Activated CD8-positive, alpha-beta memory T cell treated with anti-CD3 and anti-CD28 coated beads, Interleukin-2, amount 10 ng/mL, durations not matched to agents 7 days and 5 days (primary cell): Measurements from ENCODE around the gene MALRD1. TPM values are rescaled to one million over a fixed set of nuclear protein-coding genes. Genes with fewer than 3 reads are reported as not detected.

Experiments used
- ATAC-seq: fragments of 150-1000 bp; cut with Tn5 transposase; one replicate; pipeline ENCODE4 v1.10.0; 2021; ENCODE audit warnings: moderate library complexity
- CTCF ChIA-PET: fragments of 350-600 bp; sonication (Branson Sonifier 250); formaldehyde crosslinking; loops from one replicate; lab custom pipeline; 2021; ENCODE audit warnings: antibody characterized with exemption; lab: Charles Lee
- DNase-seq: peaks from one replicate; pipeline ENCODE4 v3.0.0-alpha.2; 2020
- H3K27ac Mint-ChIP-seq: one replicate; pipeline ENCODE4 v1.8.0; 2021; ENCODE audit warnings: mild to moderate bottlenecking, mixed read lengths
- H3K27me3 Mint-ChIP-seq: one replicate; pipeline ENCODE4 v1.8.0; 2021; ENCODE audit warnings: mixed read lengths
- H3K36me3 Mint-ChIP-seq: one replicate; pipeline ENCODE4 v1.8.0; 2021; ENCODE audit warnings: mild to moderate bottlenecking, mixed read lengths
- H3K4me1 Mint-ChIP-seq: one replicate; pipeline ENCODE4 v1.8.0; 2021; ENCODE audit warnings: mixed read lengths
- H3K4me3 Mint-ChIP-seq: one replicate; pipeline ENCODE4 v1.8.0; 2021; ENCODE audit warnings: mild to moderate bottlenecking, moderate library complexity, mixed read lengths
- H3K9me3 Mint-ChIP-seq: one replicate; pipeline ENCODE4 v1.8.0; 2022; ENCODE audit warnings: low read depth, mixed read lengths
- total RNA-seq, 2 experiments: library from RNA; stranded (reverse); gene quantifications; one replicate each; pipeline ENCODE4 v1.2.3, GENCODE V29; 2021

MALRD1 gene
- total RNA-seq, 2 experiments from 2014 or later = not detected

DNA sequence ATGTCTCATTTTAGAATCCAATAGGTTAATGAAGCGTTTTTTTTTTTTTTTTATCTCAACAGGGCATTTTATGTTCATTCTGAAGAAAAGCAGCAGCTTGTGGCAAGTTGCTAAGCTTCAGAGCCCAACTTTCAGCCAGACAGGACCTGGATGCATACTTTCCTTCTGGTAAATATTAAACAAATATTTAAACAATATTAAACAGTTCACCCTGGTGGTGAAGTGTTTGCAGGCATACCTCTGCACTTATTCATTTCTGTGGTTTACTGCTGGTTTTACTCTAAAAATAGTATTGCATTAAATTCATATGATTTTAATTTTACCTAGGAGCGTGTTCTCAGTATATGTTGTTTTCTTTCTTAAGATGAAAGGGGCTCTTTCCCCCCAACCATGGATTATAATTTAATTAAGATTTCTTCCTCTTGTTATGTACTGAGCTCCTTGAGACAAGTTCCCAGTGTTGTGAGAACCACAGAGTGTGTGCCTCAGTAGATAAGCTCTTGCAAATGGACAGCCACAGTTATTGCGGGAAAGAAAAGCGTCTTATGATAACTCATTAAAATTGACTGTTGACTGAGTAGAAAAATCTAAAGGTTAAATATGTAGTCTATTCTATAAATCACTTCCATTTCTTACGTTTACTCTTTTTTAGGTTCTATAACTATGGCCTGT, 155.8 kb downstream of the MALRD1 start:
- H3K4me1 Mint-ChIP-seq = no peaks in the 10 kb centered on the region
- no peak overlapping the region for H3K4me3 Mint-ChIP-seq
- no peak overlapping the region for H3K27ac Mint-ChIP-seq

GRCh38 chr10:19209319-19209718, 160.7 kb downstream of the MALRD1 start:
- no peak overlapping the region for H3K27ac Mint-ChIP-seq
- CTCF ChIA-PET = no interaction called here
- no peaks in the 10 kb centered on the region for H3K36me3 Mint-ChIP-seq

More for the DNA sequence above, 155.8 kb downstream of the MALRD1 start:
- Mint-ChIP-seq H3K36me3 (no peaks in the 10 kb centered on the region), H3K9me3 (peaks cover 16% of the 10 kb centered on the region), H3K27me3 (no peaks in the 10 kb centered on the region)
- ATAC-seq = no peak
- DNase-seq = no peak
- CTCF ChIA-PET = no interaction called here

GRCh38 chr10:19212590-19212989, 164.0 kb downstream of the MALRD1 start:
- CTCF ChIA-PET = no interaction called here
- Mint-ChIP-seq H3K9me3 (peaks cover 17% of the 10 kb centered on the region), H3K36me3 (no peaks in the 10 kb centered on the region), H3K27me3 (no peaks in the 10 kb centered on the region), H3K4me3 (no peak overlapping the region), H3K4me1 (no peaks in the 10 kb centered on the region), H3K27ac (no peak overlapping the region)
- ATAC-seq (no peak), DNase-seq (no peak)

More at GRCh38 chr10:19209319-19209718, 160.7 kb downstream of the MALRD1 start:
- H3K27me3 Mint-ChIP-seq = no peaks in the 10 kb centered on the region
- H3K9me3 Mint-ChIP-seq = peaks cover 21% of the 10 kb centered on the region
- no peak for ATAC-seq
- no peak overlapping the region for H3K4me3 Mint-ChIP-seq
- DNase-seq = no peak
- no peaks in the 10 kb centered on the region for H3K4me1 Mint-ChIP-seq

DNA sequence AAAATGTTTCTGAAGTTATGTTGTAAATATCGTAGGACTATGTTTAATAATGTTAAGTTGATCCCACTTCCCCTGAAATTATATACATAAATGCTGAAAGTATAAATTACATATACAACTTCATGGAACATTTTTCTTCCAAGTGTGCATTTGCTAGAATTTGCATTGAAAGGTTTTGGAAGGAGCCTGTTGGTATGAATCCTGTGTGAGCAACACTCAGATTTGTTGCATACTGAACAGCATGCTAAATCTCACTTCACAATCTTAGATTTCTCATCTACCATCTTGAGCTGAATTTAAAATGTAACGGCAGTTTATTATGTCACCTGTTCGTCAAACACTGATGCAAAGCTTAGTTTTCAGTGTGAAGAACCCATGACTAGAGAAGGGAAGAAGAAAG, 172.6 kb downstream of the MALRD1 start:
- no peak overlapping the region for H3K27ac Mint-ChIP-seq
- CTCF ChIA-PET = no interaction called here
- H3K36me3 Mint-ChIP-seq = no peaks in the 10 kb centered on the region
- ATAC-seq = no peak
- no peak overlapping the region for H3K4me3 Mint-ChIP-seq
- H3K4me1 Mint-ChIP-seq = no peaks in the 10 kb centered on the region
- peaks cover 12% of the 10 kb centered on the region for H3K9me3 Mint-ChIP-seq
- no peaks in the 10 kb centered on the region for H3K27me3 Mint-ChIP-seq
- no peak for DNase-seq

- CTCF ChIA-PET = no interaction called here
- no peak for ATAC-seq
- Mint-ChIP-seq H3K27me3 (no peaks in the 10 kb centered on the region), H3K36me3 (no peaks in the 10 kb centered on the region), H3K9me3 (peaks cover 11% of the 10 kb centered on the region), H3K27ac (no peak overlapping the region), H3K4me1 (no peaks in the 10 kb centered on the region), H3K4me3 (no peak overlapping the region)
- no peak for DNase-seq
Measured at GRCh38 chr10:19226025-19226424, 177.4 kb downstream of the MALRD1 start.

DNA sequence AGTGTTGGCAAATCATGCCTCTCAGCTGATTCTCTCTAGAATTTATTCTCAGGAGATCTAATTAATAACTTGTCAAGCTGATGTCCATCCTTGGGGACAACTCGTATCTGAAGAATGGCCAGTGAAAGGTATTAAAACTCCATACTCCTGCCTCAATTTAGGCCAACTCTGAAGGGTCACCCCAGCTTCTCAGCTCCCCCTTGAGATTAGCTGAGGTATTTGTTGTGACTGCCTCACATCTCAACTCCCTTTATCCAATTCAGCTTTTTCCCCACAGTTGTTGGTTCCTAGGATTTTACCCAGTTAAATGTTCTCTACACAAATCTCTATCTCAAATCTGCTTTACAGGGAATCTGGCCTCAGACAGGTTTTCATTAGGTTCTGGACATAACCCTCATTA, 182.4 kb downstream of the MALRD1 start:
- Mint-ChIP-seq H3K4me3 (no peak overlapping the region), H3K27me3 (no peaks in the 10 kb centered on the region), H3K9me3 (peaks cover 13% of the 10 kb centered on the region), H3K36me3 (no peaks in the 10 kb centered on the region), H3K27ac (no peak overlapping the region), H3K4me1 (no peaks in the 10 kb centered on the region)
- CTCF ChIA-PET = interaction anchor here (0.6 kb wide), 1 partner anchor 282 kb away, joined by 3 read pairs; no protein-coding TSS in a partner anchor
- DNase-seq (no peak), ATAC-seq (no peak)

- no peaks in the 10 kb centered on the region for H3K4me1 Mint-ChIP-seq
- no peak overlapping the region for H3K27ac Mint-ChIP-seq
- H3K27me3 Mint-ChIP-seq = no peaks in the 10 kb centered on the region
- DNase-seq (no peak), ATAC-seq (no peak)
- CTCF ChIA-PET = no interaction called here
- no peaks in the 10 kb centered on the region for H3K9me3 Mint-ChIP-seq
- no peak overlapping the region for H3K4me3 Mint-ChIP-seq
- no peaks in the 10 kb centered on the region for H3K36me3 Mint-ChIP-seq
Measured at GRCh38 chr10:19245889-19246752, 197.5 kb downstream of the MALRD1 start.

DNA sequence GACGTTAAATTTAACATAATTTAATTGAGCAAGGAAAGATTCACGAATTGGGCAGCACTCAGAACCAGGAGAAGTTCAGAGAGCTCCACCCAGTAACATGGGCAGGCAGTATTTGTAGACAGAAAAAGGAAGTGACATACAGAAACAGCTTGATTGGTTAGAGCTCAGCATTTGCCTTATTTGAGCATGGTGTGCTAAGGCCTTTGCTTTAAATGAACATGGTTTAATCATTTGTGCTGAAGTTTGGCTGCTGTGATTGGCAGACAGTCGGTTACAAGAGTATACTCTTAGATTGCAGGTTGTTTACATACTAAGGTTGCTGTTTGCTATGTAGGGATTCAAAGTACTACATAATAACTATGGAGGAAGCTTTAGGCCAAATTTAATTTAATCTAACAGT, 199.2 kb downstream of the MALRD1 start:
- Mint-ChIP-seq H3K4me3 (no peak overlapping the region), H3K27ac (no peak overlapping the region), H3K27me3 (no peaks in the 10 kb centered on the region), H3K9me3 (no peaks in the 10 kb centered on the region), H3K4me1 (no peaks in the 10 kb centered on the region), H3K36me3 (no peaks in the 10 kb centered on the region)
- CTCF ChIA-PET = no interaction called here
- no peak for ATAC-seq
- no peak for DNase-seq

GRCh38 chr10:19250546-19250945, 201.9 kb downstream of the MALRD1 start:
- Mint-ChIP-seq H3K4me3 (no peak overlapping the region), H3K27ac (no peak overlapping the region)

GRCh38 chr10:19252531-19252930, 203.9 kb downstream of the MALRD1 start:
- DNase-seq (no peak), ATAC-seq (no peak)
- Mint-ChIP-seq H3K36me3 (no peaks in the 10 kb centered on the region), H3K4me3 (no peak overlapping the region), H3K9me3 (peaks cover 3% of the 10 kb centered on the region), H3K27me3 (no peaks in the 10 kb centered on the region), H3K4me1 (no peaks in the 10 kb centered on the region), H3K27ac (no peak overlapping the region)
- CTCF ChIA-PET = no interaction called here

More at GRCh38 chr10:19250546-19250945, 201.9 kb downstream of the MALRD1 start:
- DNase-seq (no peak), ATAC-seq (no peak)
- CTCF ChIA-PET = no interaction called here
- Mint-ChIP-seq H3K36me3 (no peaks in the 10 kb centered on the region), H3K9me3 (peaks cover 3% of the 10 kb centered on the region), H3K27me3 (no peaks in the 10 kb centered on the region), H3K4me1 (no peaks in the 10 kb centered on the region)

DNA sequence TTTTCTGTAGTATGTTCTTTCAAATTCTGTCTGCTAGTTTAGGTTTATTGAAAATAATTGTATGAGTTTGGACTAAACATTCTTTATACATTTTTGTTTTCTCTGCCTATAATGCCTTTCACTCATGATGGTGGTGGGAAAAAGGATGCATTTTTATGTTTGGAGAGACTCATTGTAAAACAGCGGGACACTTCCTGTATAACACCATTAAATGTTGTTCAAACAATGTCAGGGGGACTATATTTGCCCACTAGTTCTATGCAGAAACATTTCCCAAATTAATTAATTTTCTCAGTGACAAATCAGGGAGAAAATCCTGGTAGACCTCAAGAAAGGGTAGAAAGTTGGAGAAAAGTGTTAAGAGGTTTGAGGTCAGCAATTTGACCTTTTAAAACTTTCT, 207.7 kb downstream of the MALRD1 start:
- peaks cover 8% of the 10 kb centered on the region for H3K9me3 Mint-ChIP-seq
- H3K36me3 Mint-ChIP-seq = no peaks in the 10 kb centered on the region
- ATAC-seq (no peak), DNase-seq (no peak)
- no peaks in the 10 kb centered on the region for H3K4me1 Mint-ChIP-seq
- H3K27ac Mint-ChIP-seq = no peak overlapping the region
- CTCF ChIA-PET = no interaction called here
- no peaks in the 10 kb centered on the region for H3K27me3 Mint-ChIP-seq
- H3K4me3 Mint-ChIP-seq = no peak overlapping the region

GRCh38 chr10:19263262-19263661, 214.7 kb downstream of the MALRD1 start:
- no peak for DNase-seq
- CTCF ChIA-PET = no interaction called here
- ATAC-seq = no peak
- no peaks in the 10 kb centered on the region for H3K27me3 Mint-ChIP-seq
- no peak overlapping the region for H3K4me3 Mint-ChIP-seq
- H3K27ac Mint-ChIP-seq = no peak overlapping the region
- no peaks in the 10 kb centered on the region for H3K36me3 Mint-ChIP-seq
- H3K4me1 Mint-ChIP-seq = no peaks in the 10 kb centered on the region
- peaks cover 16% of the 10 kb centered on the region for H3K9me3 Mint-ChIP-seq

- H3K36me3 Mint-ChIP-seq = no peaks in the 10 kb centered on the region
- CTCF ChIA-PET = no interaction called here
Measured at GRCh38 chr10:19283285-19283684, 234.7 kb downstream of the MALRD1 start.

DNA sequence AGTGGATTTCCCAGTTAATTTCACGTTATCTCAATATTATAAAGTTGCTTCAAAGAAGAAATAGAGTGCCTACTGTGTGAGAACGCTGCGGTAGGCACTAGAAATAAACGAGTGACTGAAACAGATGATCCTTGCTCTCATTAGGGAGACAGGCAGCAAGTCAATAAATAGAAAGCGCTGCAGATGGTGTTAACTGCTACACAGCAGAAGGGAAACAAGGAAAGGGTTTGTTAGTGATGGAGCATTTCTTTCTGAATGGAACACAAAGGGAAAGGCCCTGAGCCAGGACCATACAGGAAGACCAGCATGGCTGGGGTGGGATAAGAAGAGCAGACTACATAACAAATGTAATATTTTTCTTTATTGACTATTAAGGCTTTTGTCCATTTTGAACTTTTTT, 235.2 kb downstream of the MALRD1 start:
- ATAC-seq = no peak
- Mint-ChIP-seq H3K27me3 (no peaks in the 10 kb centered on the region), H3K36me3 (no peaks in the 10 kb centered on the region)

More at GRCh38 chr10:19283285-19283684, 234.7 kb downstream of the MALRD1 start:
- Mint-ChIP-seq H3K27ac (no peak overlapping the region), H3K4me3 (no peak overlapping the region), H3K4me1 (no peaks in the 10 kb centered on the region), H3K27me3 (no peaks in the 10 kb centered on the region), H3K9me3 (peaks cover 13% of the 10 kb centered on the region)
- no peak for DNase-seq
- ATAC-seq = no peak

More for the DNA sequence above, 235.2 kb downstream of the MALRD1 start:
- no peak for DNase-seq
- Mint-ChIP-seq H3K4me1 (no peaks in the 10 kb centered on the region), H3K27ac (no peak overlapping the region), H3K4me3 (no peak overlapping the region), H3K9me3 (peaks cover 15% of the 10 kb centered on the region)
- CTCF ChIA-PET = no interaction called here
